Tongue (tissue), 2 donors: ENCODE results near the gene KIAA0040. TPM values are rescaled to one million over a fixed set of nuclear protein-coding genes. Genes with fewer than 3 reads are reported as not detected.
"Not testable (repeated sequence)": the region's sequence is repeated elsewhere in the genome, so short reads cannot be mapped to it uniquely, and the experiment has no call there.

ENCODE experiments used
- DNase-seq: peaks from one replicate; pipeline ENCODE4 v3.0.0-alpha.2; 2015
- total RNA-seq: library from RNA; depleted of rRNA; stranded (reverse); fragments of >200 nt; gene quantifications from one replicate; pipeline ENCODE4 v1.2.3, GENCODE V29; 2014

The KIAA0040 gene
- total RNA-seq, 1 donor from 2014 or later, result 21.8 TPM

DNA sequence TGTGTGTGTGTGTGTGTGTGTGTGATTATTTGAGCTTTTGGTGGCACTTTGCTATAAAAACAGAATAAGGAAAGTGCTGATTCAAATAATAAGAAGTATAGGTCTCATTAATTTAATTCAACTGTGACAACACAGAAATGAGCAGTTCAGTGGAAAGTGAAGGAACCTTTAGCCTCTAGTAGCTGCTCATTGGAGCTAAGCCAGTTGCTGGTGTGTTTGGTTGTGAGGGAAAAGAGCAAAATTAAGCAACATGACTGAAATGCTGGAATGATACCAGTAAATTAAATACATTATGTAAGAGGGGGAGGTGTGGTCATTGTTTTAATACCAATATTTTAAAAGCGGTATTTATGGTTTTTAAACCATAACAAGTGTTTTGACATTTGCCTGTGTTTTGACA lies 55.2 kb downstream of the KIAA0040 start:
- DNase-seq, result no peak

DNA sequence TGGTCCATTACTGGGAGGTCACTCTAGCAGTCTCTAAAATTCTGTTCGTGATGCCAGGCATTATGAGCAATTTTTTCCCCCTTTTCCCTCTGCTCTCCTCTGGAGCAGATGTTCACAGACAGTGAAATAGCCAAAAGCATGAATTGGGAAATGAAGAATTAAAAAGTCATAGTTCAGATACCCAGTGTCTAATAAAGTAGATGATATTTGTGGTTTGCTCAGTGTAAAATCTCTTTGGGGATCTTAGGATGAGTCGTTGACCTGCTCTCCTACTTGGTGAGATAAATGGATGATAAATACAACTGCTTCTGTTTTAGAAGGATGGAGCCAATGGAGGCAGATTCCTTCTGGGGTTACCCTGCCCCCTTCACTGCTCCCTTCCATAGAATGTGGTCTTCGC lies 56.3 kb downstream of the KIAA0040 start:
- no peak for DNase-seq

DNA sequence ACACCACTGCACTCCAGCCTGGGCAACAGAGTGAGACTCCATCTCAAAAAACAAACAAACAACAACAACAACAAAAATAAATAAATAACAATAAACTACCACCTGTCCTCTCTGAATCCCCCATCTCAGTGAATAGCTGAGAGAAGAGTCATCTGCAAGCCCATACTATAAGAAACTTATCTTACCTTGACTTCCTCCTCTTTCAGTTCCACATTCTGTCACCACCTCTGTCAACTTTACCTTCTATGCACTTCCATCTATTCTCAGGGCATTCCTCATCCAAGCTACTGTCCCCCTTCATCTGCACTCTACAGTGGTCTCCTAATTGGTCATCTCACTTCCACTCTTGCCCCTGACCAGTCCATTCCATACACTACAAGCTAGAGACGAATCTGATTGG lies 58.1 kb downstream of the KIAA0040 start:
- no peak for DNase-seq

DNA sequence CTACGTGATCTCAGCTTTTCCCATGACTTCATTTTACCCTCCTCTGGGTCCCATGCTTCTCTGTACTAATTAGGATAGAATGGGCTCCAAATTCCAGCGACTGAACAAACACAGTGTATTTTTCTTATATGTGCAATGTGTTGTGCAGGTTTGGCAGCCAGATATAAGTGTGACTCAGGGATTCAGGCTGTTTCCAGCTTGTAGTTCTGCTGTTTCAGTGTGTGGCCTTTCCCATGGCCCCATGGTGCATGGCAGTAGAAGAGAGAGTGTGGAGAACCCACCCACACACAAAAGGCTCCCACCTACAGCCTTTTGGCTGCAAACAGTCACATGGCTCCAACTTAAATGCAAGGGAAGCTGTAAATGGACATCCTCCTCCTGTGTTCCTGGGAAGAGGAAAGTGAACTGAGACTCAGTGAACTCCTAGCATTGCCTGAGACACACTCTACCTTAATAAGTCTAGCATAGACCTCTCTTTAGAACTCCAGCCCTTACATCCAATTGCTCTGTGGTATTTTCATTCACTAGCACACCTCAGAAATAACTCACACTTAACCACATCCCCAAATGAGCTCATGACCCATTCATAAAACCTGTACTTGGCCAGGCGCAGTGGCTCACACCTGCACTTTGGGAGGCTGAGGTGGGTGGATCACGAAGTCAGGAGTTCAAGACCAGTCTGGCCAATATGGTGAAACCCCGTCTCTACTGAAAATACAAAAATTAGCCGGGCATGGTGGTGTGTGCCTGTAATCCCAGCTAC lies 58.7 kb downstream of the KIAA0040 start:
- peak; percentile 35 for DNase-seq

GRCh38 chr1:175132436-175132835 lies 60.1 kb downstream of the KIAA0040 start:
- no peak for DNase-seq

DNA sequence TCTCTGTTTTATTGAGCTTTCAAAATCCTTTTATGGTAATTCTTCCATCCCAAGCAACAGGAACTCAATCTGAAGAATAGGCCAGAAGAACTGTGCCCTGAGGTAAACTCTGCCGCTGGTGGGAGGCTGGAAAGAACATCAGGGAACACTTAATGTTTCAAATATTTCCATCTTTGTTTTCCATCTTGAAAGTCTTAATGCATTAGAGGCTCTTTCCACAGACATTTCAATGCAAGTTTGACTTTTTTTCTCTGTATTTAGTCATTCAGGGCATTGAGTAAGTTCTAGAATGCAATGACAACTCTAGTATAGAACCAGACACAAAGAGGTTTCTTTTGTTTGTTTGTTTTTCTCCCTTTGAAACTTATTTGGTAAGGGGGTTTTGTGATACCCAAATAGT lies 61.5 kb downstream of the KIAA0040 start:
- DNase-seq, result peak; percentile 26

DNA sequence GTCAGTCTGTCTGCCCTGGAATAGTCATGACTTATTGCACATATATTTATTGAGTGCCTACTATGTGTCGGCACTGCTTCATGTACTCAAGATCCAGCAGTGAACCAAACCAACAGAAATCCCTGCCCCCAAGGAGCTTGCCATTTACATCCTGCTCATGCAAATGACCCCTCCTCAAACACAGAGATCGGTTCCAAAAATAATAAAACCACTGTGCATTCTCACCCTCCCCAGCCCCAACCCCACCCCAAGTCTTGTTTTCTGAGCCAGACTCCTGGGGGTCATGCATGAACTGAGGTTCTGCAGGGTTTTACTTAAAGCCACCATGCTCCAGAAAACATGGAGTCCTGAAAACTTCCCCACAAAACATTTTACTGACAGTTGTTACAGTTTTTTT lies 61.9 kb downstream of the KIAA0040 start:
- DNase-seq, result no peak

DNA sequence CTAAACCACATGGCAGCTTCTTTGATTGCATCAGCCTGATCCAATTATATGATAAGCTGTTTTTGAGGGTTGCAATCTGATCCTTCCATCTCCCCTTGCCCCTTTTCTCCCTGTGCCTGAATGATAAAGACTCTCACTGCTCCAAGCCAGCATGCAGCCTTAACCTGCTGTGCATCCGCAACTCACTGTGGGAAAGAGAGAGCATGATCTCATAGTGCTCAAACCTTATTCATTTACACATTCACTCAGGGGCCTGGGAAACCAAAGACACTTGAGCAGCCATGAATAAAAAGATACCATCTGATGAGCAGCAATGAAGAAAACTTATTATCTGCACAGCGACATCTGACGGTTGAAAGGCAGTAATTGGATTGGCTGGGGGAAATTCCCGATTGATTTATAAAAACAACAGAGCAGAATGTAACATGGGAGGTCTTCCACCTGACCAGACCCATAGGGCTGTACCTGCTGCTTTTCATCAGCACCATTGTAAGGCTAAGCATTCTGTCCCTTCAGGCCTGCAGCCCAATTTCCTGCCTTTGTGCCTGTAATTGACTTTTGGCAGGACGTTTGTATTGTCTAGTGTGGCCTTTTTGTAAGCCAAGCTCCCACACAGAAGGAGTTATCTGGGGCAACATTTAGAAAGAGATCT lies 62.5 kb downstream of the KIAA0040 start:
- peak; percentile 57 for DNase-seq

- DNase-seq, result no peak
Observed at GRCh38 chr1:175129644-175129996, 63.0 kb downstream of the KIAA0040 start.

GRCh38 chr1:175129182-175129581 lies 63.4 kb downstream of the KIAA0040 start:
- DNase-seq, result peak; percentile 84

- DNase-seq, result no peak
Observed at GRCh38 chr1:175128523-175128922, 64.1 kb downstream of the KIAA0040 start.

DNA sequence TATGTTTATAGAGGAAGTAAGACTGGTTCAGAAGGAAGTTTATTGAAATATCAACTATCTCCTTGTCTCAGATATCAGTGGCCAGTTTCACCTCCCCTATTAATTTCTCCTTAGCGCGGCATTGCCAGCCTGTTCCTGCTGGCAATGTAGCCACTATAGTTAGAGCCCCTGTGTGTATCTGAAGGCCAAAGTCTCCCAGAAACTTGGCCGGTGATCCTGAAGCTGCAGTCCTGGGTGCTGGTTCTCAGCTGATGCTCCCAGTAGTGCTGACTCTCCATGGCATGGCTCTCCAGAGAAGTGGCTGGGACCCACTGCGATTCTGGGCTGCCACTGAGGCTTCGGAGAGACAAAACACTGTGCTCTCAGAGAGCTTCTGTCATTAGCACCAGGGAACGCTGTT lies 65.0 kb downstream of the KIAA0040 start:
- no peak for DNase-seq

DNA sequence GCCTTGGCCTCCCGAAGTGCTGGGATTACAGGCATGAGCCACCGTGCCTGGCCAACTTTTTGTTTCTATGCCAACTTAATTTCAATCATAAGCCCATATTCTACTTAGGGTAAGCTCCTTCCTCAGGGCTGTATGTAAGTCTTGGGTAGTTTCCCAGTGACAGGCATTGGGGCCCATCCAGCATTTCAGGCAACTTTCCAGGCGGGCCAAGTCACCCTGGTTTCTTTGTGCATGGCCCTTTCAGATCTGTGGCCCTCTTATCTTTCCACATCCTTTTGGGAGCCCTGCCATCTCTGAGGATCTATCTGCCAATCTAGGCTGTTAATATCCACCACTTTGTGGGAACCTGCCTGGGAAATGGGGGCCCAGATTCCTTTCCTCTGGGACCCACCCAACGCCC lies 66.2 kb downstream of the KIAA0040 start:
- DNase-seq, result no peak

- no peak for DNase-seq
Observed at GRCh38 chr1:175124861-175125260, 67.7 kb downstream of the KIAA0040 start.

DNA sequence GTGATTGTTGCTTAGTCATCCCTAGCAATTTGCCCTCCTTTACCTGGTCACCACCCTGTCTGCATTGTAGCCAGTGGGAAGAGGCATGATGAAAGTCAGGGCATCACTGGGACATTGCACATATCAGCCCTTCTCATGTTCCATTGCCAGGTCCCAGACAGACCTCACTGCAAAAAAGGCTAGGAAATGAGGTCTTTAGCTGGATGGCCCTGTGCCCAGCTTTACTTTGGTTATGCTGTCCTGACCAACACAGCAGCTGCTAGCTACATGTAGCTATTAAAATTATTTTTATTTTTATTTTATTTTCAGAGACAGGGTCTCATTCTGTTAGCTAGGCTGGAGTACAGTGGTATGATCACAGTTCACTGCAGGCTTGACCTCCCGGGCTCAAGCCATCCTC lies 72.1 kb downstream of the KIAA0040 start:
- peak; percentile 13 for DNase-seq

- no peak for DNase-seq
Observed at GRCh38 chr1:175118375-175119367, 73.9 kb downstream of the KIAA0040 start.

DNA sequence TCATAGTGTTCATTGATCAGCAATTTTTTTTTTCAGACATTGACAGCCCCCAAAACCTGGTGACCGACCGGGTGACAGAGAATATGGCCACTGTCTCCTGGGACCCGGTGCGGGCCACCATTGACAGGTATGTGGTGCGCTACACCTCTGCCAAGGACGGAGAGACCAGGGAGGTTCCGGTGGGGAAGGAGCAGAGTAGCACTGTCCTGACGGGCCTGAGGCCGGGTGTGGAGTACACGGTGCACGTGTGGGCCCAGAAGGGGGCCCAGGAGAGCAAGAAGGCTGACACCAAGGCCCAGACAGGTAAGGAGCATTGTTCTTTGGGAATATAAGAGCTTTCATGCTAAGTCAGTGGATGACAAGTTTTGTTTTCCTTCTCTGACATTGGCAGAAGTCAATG lies 75.7 kb downstream of the KIAA0040 start:
- DNase-seq, result no peak

DNA sequence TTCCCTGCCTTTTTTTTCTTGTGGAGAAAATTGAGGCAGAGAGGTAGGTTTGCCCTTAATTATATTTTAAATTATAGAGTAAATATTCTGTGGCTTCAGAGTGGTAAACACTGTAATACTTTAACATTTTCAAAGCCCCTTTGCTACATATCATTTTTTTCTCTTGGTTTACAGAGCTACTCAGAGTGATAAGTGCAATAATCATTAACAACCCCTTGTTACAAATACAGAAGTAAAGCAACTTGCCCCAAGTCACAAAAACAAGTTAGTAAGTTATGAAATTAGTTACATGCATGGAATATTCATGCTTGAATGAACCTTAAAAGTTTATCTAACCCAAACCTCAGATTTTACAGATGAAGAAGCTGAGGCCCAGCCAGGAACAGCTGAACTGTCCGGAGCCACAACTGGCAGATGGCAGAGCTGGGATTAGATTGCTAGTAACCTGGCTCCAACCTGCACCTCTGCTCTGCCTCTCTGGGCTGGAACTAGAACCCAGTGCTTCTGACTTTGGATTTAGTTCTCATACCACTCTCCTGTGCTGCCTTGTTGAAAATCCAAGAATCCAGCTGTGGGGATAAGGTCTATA lies 76.3 kb downstream of the KIAA0040 start:
- DNase-seq, result no peak

GRCh38 chr1:175114996-175115395 lies 77.6 kb downstream of the KIAA0040 start:
- DNase-seq, result no peak

DNA sequence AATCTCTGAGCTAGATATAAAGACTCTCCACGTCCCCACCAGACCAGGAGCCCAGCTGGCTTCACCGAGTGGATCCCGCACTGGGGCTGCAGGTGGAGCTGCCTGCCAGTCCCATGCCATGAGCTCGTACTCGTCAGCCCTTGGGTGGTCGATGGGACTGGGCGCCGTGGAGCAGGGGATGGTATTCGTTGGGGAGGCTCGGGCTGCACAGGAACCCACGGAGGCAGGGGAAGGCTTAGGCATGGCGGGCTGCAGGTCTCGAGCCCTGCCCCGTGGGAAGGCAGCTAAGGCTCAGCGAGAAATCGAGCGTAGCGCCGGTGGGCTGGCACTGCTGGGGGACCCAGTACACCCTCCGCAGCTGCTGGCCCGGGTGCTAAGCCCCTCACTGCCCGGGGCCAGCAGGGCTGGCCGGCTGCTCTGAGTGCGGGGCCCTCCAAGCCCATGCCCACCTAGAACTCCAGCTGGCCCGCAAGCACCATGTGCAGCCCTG lies 84.2 kb downstream of the KIAA0040 start:
- DNase-seq, result not testable (repeated sequence)
